HepG2 (cell line): Measurements from ENCODE around the gene ID3. TPM values are rescaled to one million over a fixed set of nuclear protein-coding genes. Genes with fewer than 3 reads are reported as not detected.
A peak's percentile ranks its signal among the peaks of the same experiment; 100 is the strongest.

ENCODE experiments used
- ADNP ChIP-seq: sonication (generic); formaldehyde crosslinking; IDR thresholded peaks from 2 replicates; pipeline ENCODE4 v1.4.0; 2020; ENCODE audit warnings: missing genetic modification reagents
- AGO1 ChIP-seq: fragments of 200-400 bp; formaldehyde crosslinking; IDR thresholded peaks from 2 replicates; pipeline ENCODE4 v1.6.1; 2017; ENCODE audit warnings: mild to moderate bottlenecking, low read depth, low read length, moderate library complexity; ENCODE audit not compliant: poor library complexity, severe bottlenecking
- ATRX ChIP-seq: sonication (generic); formaldehyde crosslinking; IDR thresholded peaks from 2 replicates; pipeline ENCODE4 v1.4.0; 2020; ENCODE audit warnings: missing genetic modification reagents, borderline replicate concordance
- CREB1 ChIP-seq, 2 experiments: fragments of 450-650 bp in 1 of 2; IDR thresholded peaks; 2 replicates each; pipeline ENCODE4 v1.6.1; 2016 to 2017; ENCODE audit warnings: control low read depth in 1 of 2, mild to moderate bottlenecking in 1 of 2, missing compliant biosample characterization in 1 of 2, missing genetic modification characterization in 1 of 2
- GATAD1 ChIP-seq: IDR thresholded peaks from 2 replicates; pipeline ENCODE4 v1.6.1; 2016; ENCODE audit warnings: missing genetic modification reagents, missing compliant biosample characterization
- HMGXB4 ChIP-seq, 2 experiments: sonication (generic) in 1 of 2; formaldehyde crosslinking in 1 of 2; IDR thresholded peaks; 2 replicates each; pipeline versions ENCODE4 v1.4.0 to v1.6.1; 2018 to 2020; ENCODE audit warnings: missing genetic modification reagents in 2 of 2, borderline replicate concordance in 1 of 2, low read depth in 1 of 2, mild to moderate bottlenecking in 1 of 2, missing biosample characterization in 1 of 2
- MZF1 ChIP-seq: sonication (generic); formaldehyde crosslinking; IDR thresholded peaks from 2 replicates; pipeline ENCODE4 v1.8.1; 2023; ENCODE audit warnings: mild to moderate bottlenecking, missing genetic modification reagents, borderline replicate concordance
- NFKB2 ChIP-seq: sonication (generic); formaldehyde crosslinking; IDR thresholded peaks from 2 replicates; pipeline ENCODE4 v1.4.0; 2020; ENCODE audit warnings: missing genetic modification reagents, borderline replicate concordance
- NONO ChIP-seq, 2 experiments: fragments of 450-650 bp in 1 of 2; sonication (generic) in 1 of 2; formaldehyde crosslinking in 1 of 2; IDR thresholded peaks in 1 of 2; conservative IDR thresholded peaks in 1 of 2; 2 replicates each; pipeline versions ENCODE4 v1.6.1 to v1.8.0; 2017 to 2022; ENCODE audit warnings: mild to moderate bottlenecking in 1 of 2, missing genetic modification reagents in 1 of 2, moderate library complexity in 1 of 2
- RBFOX2 ChIP-seq: fragments of 200-400 bp; formaldehyde crosslinking; IDR thresholded peaks from 2 replicates; pipeline ENCODE4 v1.6.1; 2017; ENCODE audit warnings: low read depth, mild to moderate bottlenecking, low read length
- SP1 ChIP-seq, 2 experiments: fragments of 450-650 bp in 1 of 2; sonication (generic) in 1 of 2; formaldehyde crosslinking in 1 of 2; IDR thresholded peaks; 2 replicates each; pipeline versions ENCODE4 v1.4.0 to v1.6.1; 2016 to 2020; ENCODE audit warnings: missing genetic modification reagents in 1 of 2
- SP4 ChIP-seq: sonication (generic); formaldehyde crosslinking; IDR thresholded peaks from 2 replicates; pipeline ENCODE4 v1.8.1; 2023; ENCODE audit warnings: mild to moderate bottlenecking, missing genetic modification reagents
- TAF1 ChIP-seq: sonication (generic); formaldehyde crosslinking; IDR thresholded peaks from 2 replicates; pipeline ENCODE4 v1.4.0; 2020; ENCODE audit warnings: missing genetic modification reagents
- TFAP4 ChIP-seq: sonication (generic); IDR thresholded peaks from 2 replicates; pipeline ENCODE4 v1.6.1; 2016; ENCODE audit warnings: low read depth, borderline replicate concordance
- TRIM22 ChIP-seq: fragments of 450-650 bp; IDR thresholded peaks from 2 replicates; pipeline ENCODE4 v1.6.1; 2017
- ZBTB3 ChIP-seq: sonication (generic); formaldehyde crosslinking; IDR thresholded peaks from 2 replicates; pipeline ENCODE4 v1.4.0; 2020; ENCODE audit warnings: low read depth, mild to moderate bottlenecking, moderate library complexity, missing genetic modification reagents, borderline replicate concordance
- ZNF124 ChIP-seq: sonication (generic); formaldehyde crosslinking; IDR thresholded peaks from 2 replicates; pipeline ENCODE4 v1.4.0; 2020; ENCODE audit warnings: missing genetic modification reagents
- ZNF17 ChIP-seq: sonication (generic); formaldehyde crosslinking; IDR thresholded peaks from 2 replicates; pipeline ENCODE4 v1.5.0; 2020; ENCODE audit warnings: mild to moderate bottlenecking, missing genetic modification reagents
- ZNF264 ChIP-seq: sonication (generic); formaldehyde crosslinking; IDR thresholded peaks from 2 replicates; pipeline ENCODE4 v1.4.0; 2020; ENCODE audit warnings: missing genetic modification reagents
- ZNF33A ChIP-seq: sonication (generic); formaldehyde crosslinking; IDR thresholded peaks from 2 replicates; pipeline ENCODE4 v1.5.1; 2020; ENCODE audit warnings: missing genetic modification reagents, mild to moderate bottlenecking, moderate library complexity, borderline replicate concordance
- ZNF382 ChIP-seq: sonication (generic); formaldehyde crosslinking; IDR thresholded peaks from 2 replicates; pipeline ENCODE4 v1.5.0; 2020; ENCODE audit warnings: missing genetic modification reagents, mild to moderate bottlenecking, borderline replicate concordance
- ZXDC ChIP-seq: sonication (generic); formaldehyde crosslinking; IDR thresholded peaks from 2 replicates; pipeline ENCODE4 v1.5.0; 2020; ENCODE audit warnings: mild to moderate bottlenecking, missing genetic modification reagents
- polyA plus RNA-seq, 8 experiments: library from polyadenylated mRNA; depleted of rRNA in 3 of 8; stranded (reverse) in 7 of 8; unstranded in 1 of 8; fragments of >200 nt; fragmentation: Illumina TruSeq in 4 of 8; extraction: Trizol in 4 of 8; gene quantifications; 2 replicates each; pipeline versions ENCODE4 v1.2.1 to v1.2.3, GENCODE V29; 2011 to 2016; ENCODE audit warnings: low read depth in 4 of 8, missing spikeins in 1 of 8, mixed read lengths in 1 of 8; ENCODE audit not compliant: insufficient read depth in 1 of 8
- total RNA-seq, 5 experiments: library from RNA; depleted of rRNA; stranded (reverse); fragments of >200 nt; fragmentation: Illumina TruSeq; extraction: Trizol; gene quantifications; 2 replicates each; pipeline ENCODE4 v1.2.3, GENCODE V29; 2016; ENCODE audit warnings: low read depth in 1 of 5

Gene ID3
- total and polyA plus RNA-seq, 2 of the 13 experiments (the other 11 are each of a cell fraction or from before 2014, with no cell fraction given): 64.8 to 115 TPM

- TF ChIP-seq CREB1 (IDR thresholded peaks at IDR 0.05) (peak; percentile 78), CREB1 (CRISPR knock-in tag; IDR thresholded peaks at IDR 0.05) (peak; percentile 71), AGO1 (no peak), ZNF264 (CRISPR knock-in tag) (no peak), TAF1 (CRISPR knock-in tag) (no peak), ZBTB3 (CRISPR knock-in tag) (no peak), MZF1 (CRISPR knock-in tag) (no peak), NFKB2 (CRISPR knock-in tag) (no peak), RBFOX2 (no peak), SP1 (IDR thresholded peaks at IDR 0.05) (no peak), SP1 (CRISPR knock-in tag; IDR thresholded peaks at IDR 0.05) (no peak), ZNF33A (CRISPR knock-in tag) (no peak), TRIM22 (no peak), GATAD1 (CRISPR knock-in tag) (peak; percentile 42), HMGXB4 (CRISPR knock-in tag; IDR thresholded peaks at IDR 0.05; ENCODE audit: borderline replicate concordance in 1 of 2, low read depth in 1 of 2) (peak; percentile 71 to 78; a peak in 3 of 4 replicates), ZNF124 (CRISPR knock-in tag) (no peak), ADNP (CRISPR knock-in tag) (no peak), ATRX (CRISPR knock-in tag) (no peak), SP4 (CRISPR knock-in tag) (no peak), ZXDC (CRISPR knock-in tag) (no peak), NONO (IDR thresholded peaks at IDR 0.05) (no peak), NONO (CRISPR knock-in tag; conservative IDR thresholded peaks at IDR 0.05) (no peak), ZNF382 (CRISPR knock-in tag) (no peak), ZNF17 (CRISPR knock-in tag) (no peak), TFAP4 (no peak)
Observed at GRCh38 chr1:23539698-23540266, 19.5 kb downstream of the ID3 start (continued).
